ENCODE measurements around the gene ANKRD52. TPM values are rescaled to one million over a fixed set of nuclear protein-coding genes. Genes with fewer than 3 reads are reported as not detected.
"Not testable (repeated sequence)": the region's sequence is repeated elsewhere in the genome, so short reads cannot be mapped to it uniquely, and the experiment has no call there.

The ANKRD52 gene
- total RNA-seq, 1 donor from 2014 or later, result 10.1 TPM

DNA sequence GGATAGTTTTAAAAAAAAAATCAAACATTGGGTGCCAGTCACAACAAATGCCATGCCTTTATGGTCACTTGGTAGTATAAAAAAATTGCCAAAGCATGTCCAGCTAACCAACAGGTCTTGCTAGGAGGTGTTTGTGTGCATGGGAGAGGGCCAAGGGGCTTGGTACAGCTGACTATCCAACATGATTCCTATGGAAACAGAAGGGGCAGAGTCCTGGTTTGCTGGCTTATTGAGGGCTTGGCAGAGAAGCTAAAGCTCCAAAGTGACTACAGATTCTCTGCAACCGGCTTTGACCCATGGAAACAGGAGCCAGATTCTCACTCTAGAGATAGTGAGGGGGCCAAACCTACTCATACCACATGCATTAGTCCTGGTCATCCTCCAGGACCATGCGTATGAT lies 14.3 kb upstream of the ANKRD52 start:
- not testable (repeated sequence) for DNase-seq (ENCODE audit: low read depth in 2 of 2)

DNA sequence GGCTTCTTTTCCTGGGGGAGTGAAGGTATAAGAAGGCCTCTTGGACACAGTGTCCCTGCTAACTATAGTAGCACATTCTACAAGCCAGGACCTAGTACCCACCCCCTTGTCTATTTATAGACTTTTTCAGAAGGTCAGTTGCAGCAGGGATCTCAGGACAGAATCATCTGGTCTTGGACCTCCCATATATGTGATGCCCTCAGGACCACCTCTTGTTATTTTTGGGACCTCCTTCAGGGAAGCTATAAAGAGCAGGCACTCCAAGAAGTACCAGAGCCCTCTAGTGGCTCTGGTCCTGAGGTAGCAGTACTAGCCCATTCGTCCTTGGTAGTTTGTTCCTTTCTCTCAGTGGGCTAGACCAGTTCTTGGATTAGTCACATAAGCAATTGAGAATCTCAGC lies 12.8 kb upstream of the ANKRD52 start:
- peak in 1 of 2 donors; percentile 39 for DNase-seq (ENCODE audit: low read depth in 2 of 2)

DNA sequence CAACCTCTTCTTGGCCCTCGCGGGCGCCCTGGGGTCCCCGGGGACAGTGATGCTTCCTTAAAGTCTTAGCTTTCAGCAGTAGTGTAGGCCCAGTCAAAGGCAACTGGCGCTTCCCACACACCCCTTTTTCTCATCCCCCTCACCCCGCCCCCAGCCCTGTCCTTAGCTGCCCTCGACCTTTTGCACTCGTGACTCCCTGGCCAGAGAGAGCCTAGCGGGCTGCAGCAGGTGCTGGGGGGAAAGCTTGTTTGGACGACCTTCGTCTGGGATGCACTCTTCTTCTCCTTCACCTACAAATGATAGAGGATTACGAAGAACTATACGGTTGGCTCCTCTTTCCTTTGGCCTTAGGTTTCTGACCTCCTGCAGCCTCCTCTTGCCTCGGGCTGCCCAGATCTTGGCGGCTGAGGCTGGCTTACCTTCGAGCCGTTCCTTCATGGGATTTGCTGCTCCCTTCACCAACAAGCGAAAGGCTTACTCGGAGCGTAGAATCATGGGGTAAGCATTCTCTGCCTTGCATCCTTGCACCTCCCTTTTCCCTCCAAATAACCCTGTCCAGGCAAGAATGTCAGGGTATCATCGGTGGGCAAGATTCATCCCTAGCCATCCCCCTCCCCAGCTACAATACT lies 9.4 kb upstream of the ANKRD52 start:
- DNase-seq (ENCODE audit: low read depth in 2 of 2), result no peak

DNA sequence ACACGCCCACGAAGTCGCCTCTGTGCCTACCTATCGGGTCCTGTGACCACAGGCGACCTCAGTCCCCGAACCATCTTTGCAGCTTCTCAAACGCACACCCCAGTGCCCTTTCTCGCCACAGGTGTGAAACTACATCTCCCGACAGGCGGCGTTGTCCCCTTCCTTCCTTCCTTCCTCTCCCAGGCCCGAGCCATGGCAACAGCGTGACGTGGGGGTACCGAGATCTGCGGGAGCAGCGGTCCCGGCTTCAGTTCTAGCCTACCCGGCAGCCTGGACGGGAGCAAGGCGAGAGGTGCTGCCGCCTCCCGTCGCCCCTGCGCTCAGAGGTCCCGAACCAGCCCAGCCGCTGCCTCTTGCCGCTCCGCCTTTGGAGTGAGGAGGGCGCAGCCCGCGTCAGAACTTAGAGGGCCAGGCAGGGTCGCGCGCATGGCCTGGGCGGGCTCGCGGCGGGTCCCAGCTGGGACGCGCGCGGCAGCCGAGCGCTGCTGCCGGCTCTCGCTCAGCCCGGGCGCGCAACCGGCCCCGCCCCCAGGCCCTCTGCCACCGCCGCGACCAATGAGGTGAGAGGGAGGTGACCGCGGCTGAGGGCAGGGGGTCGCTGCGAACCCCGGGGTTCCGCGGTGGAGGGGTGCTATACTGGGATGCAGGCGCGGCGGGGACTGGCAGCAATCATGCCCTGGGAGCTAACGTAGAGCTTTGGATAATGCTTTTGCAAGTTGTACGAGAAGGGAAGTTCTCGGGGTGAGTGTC lies 8.7 kb upstream of the ANKRD52 start, which contains the start of gene COQ10A:
TSS of gene COQ10A (plus strand) at position 250 of the 750 bp plus-strand sequence. CDS start at position 427, 177 bp downstream.
- DNase-seq (ENCODE audit: low read depth in 2 of 2), result peak; percentile 74 to 83

DNA sequence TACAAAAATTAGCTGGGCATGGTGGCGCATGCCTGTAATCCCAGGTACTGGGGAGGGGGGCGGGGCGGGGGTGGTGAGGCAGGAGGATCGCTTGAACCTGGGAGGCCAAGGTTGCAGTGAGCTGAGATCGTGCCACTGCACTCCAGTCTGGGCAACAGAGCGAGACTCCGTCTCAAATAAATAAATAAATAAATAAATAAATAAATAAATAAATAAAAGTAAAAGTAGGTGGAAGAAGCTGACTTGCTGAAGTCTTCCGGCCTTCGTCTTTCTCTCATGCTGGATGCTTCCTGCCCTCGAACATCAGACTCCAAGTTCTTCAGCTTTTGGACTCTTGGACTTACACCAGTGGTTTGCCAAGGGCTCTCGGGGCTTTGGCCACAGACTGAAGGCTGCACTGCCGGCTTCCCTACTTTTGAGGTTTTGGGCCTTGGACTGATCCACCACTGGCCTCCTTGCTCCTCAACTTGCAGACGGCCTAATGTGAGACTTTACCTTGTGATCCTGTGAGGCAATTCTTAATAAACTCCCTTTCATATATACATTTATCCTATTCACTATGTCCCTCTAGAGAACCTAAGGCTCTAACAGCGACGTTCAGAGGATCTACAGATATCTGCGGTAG lies 8.0 kb upstream of the ANKRD52 start:
- DNase-seq (ENCODE audit: low read depth in 2 of 2), result not testable (repeated sequence)

DNA sequence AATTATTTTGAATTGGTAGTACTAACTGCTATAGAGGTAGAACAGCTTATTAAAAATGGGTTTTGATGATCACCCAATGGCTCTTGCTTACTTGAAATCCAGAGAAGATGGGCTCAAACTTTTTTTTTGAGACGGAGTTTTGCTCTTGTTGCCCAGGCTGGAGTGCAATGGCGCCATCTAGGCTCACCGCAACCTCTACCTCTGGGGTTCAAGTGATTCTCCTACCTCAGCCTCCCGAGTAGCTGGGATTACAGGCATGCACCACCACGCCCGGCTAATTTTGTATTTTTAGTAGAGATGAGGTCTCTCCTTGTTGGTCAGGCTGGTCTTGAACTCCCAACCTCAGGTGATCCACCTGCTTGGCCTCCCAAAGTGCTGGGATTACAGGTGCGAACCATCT lies 4.8 kb upstream of the ANKRD52 start:
- DNase-seq (ENCODE audit: low read depth in 2 of 2), result not testable (repeated sequence)

DNA sequence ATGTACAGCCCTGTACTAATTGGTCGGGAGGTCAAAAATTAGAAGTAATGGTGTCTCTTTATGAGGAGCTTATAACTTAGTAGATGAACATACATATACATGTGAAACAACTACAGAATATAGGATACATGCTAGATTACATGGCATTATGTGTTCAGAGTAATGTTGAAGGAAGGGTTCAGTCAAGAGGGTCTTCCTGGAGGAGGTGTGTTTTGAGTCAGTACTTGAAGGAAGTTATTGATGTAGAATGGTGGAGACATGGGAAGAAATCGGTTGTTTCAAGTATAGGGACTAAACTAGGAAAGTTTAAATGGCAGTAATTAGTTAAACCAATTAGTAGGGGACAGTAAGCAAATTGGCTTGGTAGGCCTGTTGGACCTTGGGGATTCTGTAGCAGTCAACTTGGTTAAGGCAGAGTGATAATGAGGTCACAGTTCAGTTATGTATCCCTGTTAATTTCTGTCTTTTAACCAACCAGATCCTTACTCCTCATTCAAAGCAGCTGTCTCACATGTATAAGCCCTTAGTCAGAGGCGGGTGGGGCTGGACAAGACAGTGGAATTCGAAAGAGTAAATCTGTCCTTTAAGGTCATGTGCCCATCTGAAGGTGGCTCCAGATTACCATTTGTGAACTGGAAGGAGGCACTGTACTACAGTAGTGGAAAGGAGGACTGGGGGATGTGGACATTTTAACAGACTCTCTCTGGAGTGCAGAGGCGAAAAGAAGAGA lies 3.5 kb upstream of the ANKRD52 start:
- DNase-seq (ENCODE audit: low read depth in 2 of 2), result no peak

DNA sequence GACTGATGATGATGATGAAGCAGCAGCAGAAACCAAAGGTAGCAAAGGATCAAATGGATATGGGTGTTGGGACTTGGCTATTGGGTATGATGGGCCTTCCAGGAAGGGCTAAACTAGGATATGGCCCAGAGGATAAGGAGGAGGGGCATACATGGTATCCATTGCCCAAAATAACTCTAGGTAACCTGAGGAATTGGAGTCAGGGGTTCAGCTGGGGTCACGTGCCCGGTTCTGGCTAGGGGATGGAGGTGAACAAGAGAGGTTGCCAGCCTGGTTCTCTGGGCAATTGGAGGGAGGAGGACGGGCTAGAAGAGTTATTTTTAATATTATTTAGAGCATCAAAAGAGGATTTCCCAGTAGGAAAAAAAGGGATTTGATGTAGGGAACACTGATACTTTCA lies 2.7 kb upstream of the ANKRD52 start:
- DNase-seq (ENCODE audit: low read depth in 2 of 2), result no peak

DNA sequence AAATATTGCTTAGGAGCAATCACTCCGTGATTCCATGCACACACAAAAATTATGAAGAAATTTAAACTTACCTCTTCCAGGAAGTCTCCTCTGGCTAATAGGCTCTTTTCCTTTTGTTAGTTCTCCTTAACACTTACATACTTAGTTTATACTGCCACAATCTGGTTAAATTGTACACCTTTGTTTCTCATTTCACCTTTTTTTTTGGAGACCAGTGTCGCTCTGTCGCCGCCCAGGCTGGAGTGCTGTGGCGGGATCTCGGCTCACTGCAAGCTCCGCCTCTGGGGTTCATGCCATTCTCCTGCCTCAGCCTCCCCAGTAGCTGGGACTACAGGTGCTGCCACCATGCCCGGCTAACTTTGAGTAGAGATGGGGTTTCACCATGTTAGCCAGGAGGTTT lies 2.2 kb upstream of the ANKRD52 start:
- DNase-seq (ENCODE audit: low read depth in 2 of 2), result no peak

DNA sequence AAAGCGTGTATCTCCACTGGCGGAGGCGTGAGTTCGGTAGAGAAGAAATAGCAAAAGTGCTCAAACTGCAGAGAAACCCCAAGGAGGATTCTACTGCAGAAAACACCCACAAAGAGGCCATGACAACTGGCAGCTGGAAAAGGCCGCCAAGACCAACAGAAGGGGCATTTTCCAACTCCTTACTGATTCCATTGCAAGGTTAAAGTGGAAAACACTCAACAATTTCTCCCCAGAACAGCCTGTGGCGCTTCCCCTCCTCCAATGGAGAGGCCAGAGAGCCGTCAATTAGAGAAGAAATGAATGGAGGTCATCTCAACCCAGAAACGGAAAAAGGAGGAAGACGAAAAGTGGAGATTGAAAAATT lies 618 bp upstream of the ANKRD52 start:
- DNase-seq (ENCODE audit: low read depth in 2 of 2), result no peak

DNA sequence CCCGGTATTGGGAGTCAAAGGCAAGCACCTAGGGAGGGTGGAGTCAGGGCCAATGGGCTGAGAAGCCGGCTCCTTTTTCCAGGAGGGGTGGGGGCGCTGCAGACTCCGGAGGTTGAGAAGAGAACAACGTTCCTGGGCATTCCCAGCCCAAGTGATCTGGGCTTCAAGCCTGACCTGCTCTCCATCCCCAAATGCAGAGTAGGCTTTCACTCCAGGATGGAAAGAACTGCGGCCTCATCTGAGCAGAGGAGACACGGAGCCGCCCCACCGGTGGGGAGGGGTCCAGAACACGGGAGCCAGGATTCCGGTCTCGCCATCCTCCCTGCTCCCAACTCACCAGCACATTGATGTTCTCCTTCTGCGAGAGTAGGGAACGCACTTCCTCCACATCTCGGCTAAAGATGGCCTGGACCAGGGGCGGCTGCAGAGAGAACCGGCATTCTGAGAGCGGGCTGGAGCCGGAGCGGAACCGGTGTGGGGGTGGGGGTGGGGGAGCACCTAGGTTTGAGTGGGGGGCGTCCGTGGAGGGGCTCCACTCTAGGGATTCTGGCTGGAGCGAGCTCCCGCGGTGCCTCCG lies 605 bp downstream of the ANKRD52 start:
- peak in 1 of 2 donors; percentile 41 for DNase-seq (ENCODE audit: low read depth in 2 of 2)

DNA sequence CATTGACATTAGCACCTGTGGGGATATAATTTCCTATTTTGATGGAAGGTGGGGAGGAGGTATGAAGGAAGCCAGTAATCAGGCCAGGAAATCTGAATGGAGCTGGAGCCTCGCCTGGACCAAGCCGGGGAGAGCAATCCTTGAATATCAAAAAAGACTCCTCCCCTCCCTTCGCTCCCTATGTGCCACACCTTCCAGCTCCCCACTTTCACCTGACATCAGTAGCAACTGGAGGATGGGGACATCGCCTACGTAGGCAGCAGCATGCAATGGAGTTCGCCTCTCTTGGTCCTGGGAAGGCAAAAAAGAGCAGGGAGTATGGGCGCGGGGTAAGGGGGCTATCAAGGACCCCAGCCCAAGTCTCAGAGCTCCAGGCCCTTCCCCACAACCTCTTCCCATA lies 1.1 kb downstream of the ANKRD52 start:
- no peak for DNase-seq (ENCODE audit: low read depth in 2 of 2)

DNA sequence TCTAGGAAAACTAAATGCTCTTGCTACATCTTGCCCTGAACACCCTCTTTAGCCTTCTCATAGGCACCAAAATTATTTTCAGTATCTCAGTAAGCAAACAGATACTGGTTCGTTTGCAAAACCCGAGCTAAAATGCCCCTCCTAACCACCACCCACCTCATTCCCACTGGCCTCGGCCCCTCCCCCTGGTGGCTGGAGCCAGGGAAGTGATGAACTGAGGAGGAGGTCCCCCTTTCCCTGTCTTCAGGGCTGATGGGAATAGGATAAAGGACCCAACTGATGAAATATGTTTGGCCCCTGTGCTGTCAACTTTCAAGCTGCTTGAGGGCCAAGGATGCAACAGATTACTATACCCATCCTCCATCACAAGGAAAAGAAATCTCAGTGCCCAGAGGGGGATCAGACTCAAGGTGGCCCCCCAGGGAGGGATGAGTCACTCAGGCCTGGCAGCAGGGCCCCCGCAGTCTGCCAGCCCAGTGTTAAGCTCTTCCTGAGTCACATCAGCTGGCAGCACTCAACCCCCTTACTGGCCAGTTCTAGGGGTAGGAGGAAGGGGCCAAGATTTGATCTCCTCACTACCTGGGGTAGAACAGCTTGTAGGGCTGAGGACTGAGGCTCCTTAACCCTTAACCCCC lies 1.7 kb downstream of the ANKRD52 start:
- peak in 1 of 2 donors; percentile 28 for DNase-seq (ENCODE audit: low read depth in 2 of 2)

DNA sequence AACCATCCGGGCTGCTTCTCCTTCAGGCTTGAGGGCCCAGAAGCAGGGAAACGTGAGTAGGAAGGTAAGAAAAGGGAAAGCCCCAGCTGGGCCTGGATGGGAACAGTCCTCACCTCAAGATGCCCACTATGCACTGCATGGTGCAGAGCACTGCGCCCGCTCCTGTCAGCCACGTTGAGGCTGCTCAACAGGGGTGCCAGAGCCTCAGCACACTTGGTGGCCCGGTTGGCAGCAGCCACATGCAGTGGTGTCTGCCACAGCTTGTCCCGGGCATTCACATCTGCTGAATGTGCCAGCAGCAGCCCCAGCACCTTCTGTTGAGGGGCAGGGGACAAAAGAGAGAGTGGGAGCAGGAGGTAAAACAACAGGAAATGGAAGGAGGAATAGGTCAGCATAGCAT lies 2.5 kb downstream of the ANKRD52 start:
- DNase-seq (ENCODE audit: low read depth in 2 of 2), result no peak

DNA sequence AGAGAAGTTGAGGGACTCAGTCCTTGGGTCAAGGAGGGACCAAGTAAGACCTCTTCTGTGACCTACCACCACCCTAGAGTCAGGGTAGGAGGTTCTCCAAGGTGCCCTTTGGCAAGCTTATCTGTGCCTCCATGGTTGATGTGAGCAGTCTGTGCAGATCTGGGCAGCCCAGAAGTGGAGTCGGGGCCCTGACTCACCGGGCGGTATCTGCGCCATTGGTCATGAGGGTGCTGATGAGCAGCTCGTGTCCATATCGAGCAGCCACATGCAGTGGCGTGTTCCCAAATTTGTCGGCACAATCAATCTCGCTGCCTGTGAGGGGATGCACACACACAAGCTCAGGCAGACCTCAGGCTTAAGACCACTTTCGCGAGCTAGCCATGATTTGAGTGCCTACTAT lies 5.1 kb downstream of the ANKRD52 start:
- DNase-seq (ENCODE audit: low read depth in 2 of 2), result no peak

DNA sequence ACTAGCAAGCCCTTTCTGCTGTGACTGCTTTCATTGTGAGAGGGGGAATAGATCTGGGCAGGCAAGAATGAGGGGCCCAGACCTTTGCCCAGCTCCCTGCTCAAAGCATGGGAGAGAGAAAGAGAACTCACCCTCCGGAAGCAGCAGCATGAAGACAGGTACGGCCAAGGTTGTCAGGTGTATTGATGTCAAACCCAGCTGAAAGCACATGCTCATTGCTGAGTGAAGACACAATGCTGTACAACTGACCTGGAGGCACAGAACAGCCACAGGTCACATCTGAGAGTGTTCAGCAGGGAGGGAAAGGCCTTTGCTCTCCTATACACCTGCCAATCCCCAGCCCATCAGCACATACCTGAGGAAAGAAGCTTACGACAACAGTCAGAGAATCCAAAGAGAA lies 5.5 kb downstream of the ANKRD52 start:
- DNase-seq (ENCODE audit: low read depth in 2 of 2), result no peak

DNA sequence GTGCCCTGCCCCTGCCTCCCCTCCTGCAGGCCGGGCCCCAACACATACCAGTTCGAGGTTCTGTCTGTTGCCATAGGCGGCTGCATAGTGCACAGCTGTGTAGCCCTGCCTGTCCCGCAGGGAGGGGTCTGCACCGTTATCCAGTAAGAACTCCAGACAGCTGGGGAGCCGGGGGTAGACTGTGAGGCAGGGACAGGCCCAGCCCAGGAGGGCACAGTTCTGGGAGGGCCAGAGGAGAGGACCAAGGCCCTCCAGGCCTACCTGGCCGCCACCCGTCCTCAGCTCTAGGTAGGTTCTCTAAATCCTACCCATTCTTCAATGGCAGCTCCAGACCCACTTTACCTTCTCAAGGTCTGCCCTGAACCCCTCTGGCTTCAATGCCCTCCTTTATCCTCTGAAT lies 9.5 kb downstream of the ANKRD52 start:
- DNase-seq (ENCODE audit: low read depth in 2 of 2), result no peak

DNA sequence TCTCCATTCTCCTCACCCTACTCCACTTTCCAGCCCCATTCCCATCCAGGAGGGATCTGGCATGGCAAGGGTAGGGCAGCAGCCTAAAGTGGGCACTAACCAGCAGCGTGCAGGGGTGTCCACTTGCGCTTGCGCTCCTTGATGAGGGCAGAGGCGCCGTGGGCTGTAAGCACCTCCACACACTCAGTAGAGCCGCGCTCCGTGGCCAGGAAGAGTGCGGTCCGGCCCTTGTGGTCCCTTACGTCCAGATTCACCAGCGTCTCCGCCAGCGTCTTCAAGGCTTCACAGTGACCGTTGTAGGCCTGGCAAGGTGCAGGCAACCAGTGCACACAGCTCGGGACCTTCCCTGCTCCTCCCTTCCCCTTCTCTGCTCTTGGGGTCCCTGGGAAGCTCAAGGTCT lies 10.3 kb downstream of the ANKRD52 start:
- DNase-seq (ENCODE audit: low read depth in 2 of 2), result no peak

DNA sequence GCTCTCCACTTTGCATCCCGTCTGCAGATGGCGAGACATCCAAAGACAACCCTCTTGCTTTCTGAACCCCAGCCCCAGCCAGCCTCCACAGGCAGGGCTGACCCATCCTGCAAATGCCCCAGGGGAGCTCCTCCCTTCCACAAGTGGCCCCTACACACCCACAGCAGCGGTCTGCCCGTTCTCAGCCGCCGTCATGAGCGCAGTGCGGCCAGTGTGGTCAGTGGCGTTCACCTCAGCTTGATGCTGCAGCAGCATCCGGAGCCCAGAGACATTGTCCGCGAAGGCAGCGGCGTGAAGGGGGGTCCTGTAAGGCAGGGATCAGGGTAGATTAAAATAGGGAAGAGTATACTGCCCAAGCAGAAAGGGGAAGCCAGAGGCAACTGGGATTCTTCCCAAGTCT lies 13.7 kb downstream of the ANKRD52 start:
- DNase-seq (ENCODE audit: low read depth in 2 of 2), result no peak

DNA sequence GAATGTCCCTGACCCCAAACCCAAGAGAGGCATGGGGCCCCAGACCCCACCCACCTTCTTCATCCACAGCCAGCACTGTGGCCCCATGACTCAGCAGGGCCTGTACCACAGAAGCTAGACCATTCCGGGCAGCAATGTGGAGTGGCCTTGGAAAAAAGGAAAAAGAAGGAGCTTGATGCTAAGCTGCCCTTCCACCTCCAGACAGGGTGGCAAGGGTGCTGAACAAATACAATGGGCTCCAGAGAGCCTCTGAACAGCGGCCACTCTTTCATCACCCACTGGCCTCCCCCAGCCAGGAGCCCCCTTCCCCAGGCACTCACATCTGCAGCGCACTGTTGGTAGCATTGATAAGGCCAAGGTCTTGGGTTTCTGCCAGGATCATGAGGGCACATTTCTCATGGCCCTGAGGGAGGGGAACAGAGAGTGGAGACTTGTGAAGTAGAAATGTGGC lies 14.4 kb downstream of the ANKRD52 start:
- no peak for DNase-seq (ENCODE audit: low read depth in 2 of 2)

DNA sequence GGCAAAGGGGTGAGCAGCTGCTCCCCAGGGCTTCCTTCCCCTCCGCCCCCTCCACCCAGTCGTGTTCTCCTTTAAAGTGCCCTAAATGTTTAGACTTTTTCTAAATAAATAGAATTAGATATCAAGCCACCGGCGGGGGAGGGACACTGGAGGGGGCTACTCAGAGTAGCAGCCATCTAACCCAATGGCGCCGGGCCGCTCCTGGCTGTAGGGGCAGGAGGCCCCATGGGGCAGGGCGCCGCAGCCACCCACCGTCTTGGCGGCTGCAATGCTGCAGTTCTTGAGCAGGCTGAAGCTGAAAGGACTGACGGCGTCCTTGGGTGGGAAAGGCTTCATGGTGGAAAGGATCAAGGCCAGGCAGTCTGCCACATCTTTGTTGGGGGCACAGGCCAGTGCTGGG lies 15.2 kb downstream of the ANKRD52 start:
- DNase-seq (ENCODE audit: low read depth in 2 of 2), result no peak
